GM13976 (cell line): Measurements from ENCODE around the gene TECR.

Source experiments
- DNase-seq: peaks from one replicate; pipeline ENCODE4 v3.0.0; 2012; ENCODE audit warnings: low spot score
- in situ Hi-C: fragments of 300-500 bp; cut with MboI; formaldehyde crosslinking; loops from one replicate; pipeline ENCODE4 v1.12.0; 2022; ENCODE audit warnings: low sequenced_read_pairs, mixed read lengths, inconsistent platforms; ENCODE audit not compliant: unreplicated experiment
- TF ChIP-seq, protein P1 (sequence below): IDR thresholded peaks from 2 replicates; pipeline ENCODE4 v1.5.1; 2012; ENCODE audit warnings: borderline replicate concordance, mild to moderate bottlenecking; ENCODE audit not compliant: insufficient read depth; ENCODE audit errors: extremely low read depth, missing control alignments, control extremely low read depth

The TECR gene

GRCh38 chr19:14561249-14561648 is 31.9 kb downstream of the TECR start:
- TF ChIP-seq, protein P1, sequence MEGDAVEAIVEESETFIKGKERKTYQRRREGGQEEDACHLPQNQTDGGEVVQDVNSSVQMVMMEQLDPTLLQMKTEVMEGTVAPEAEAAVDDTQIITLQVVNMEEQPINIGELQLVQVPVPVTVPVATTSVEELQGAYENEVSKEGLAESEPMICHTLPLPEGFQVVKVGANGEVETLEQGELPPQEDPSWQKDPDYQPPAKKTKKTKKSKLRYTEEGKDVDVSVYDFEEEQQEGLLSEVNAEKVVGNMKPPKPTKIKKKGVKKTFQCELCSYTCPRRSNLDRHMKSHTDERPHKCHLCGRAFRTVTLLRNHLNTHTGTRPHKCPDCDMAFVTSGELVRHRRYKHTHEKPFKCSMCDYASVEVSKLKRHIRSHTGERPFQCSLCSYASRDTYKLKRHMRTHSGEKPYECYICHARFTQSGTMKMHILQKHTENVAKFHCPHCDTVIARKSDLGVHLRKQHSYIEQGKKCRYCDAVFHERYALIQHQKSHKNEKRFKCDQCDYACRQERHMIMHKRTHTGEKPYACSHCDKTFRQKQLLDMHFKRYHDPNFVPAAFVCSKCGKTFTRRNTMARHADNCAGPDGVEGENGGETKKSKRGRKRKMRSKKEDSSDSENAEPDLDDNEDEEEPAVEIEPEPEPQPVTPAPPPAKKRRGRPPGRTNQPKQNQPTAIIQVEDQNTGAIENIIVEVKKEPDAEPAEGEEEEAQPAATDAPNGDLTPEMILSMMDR = no peak
- in situ Hi-C loops = loop anchor here (25.0 kb wide), 2 partner anchors 326 to 551 kb away; partner anchors contain the start of genes OR7A17 and SYDE1
- peak; percentile 7 for DNase-seq

- DNase-seq = peak; percentile 73
- in situ Hi-C loops = loop anchor here (25.0 kb wide), 2 partner anchors 325 to 550 kb away; partner anchors contain the start of genes OR7A17 and SYDE1
- TF ChIP-seq, protein P1 = no peak
These were observed 32.5 kb downstream of the TECR start for GRCh38 chr19:14561847-14562351.

DNA sequence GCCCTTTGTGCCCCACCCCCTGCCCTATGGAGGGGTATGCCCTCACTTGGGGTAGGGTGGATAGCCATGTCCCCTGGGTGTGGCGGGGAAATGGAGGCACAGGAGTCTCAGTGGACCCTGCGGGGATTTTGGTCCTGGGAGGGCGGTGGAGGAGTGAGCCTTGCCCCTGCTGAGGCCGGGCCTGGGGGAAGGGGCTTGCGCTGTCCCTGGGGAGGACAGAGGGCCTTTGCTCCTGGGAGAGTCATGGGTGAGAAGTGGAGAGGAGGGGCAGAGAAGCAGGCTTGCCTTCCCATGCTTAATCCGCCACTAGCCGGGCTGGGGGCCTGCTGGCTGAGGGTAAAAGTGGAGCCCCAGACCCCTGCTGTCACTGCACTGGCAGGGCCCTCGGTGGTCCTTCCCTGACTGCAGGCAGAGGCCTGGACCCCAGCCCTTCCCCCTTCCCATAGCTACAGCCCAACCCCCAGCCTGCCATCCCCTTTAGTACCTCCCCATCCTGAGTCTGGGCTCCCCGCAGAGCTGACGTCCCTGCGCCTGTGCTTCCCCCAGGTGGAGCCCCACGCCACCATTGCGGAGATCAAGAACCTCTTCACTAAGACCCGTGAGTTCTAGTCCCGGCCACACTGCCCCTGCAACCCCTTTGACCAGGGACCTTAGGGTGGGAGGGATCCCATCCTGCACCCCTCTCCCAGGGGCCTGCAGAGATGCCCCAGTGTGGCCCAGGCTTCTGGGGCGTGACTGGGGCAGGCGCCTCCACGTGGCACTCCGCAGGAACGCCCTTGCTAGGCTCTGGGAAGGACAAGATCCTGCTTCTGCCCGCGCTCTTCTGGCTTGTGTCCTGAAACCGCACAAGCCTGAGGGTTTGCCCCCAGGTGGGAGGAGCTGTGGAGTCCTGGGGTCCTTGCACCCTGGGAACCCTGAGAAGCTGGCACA is 33.5 kb downstream of the TECR start:
- in situ Hi-C loops = loop anchor here (25.0 kb wide), 2 partner anchors 324 to 549 kb away; partner anchors contain the start of genes OR7A17 and SYDE1
- peak; percentile 13 for DNase-seq
- TF ChIP-seq, protein P1 = no peak

GRCh38 chr19:14563590-14563926 is 34.2 kb downstream of the TECR start:
- DNase-seq = peak; percentile 5
- TF ChIP-seq, protein P1 = no peak
- in situ Hi-C loops = loop anchor here (25.0 kb wide), 2 partner anchors 324 to 549 kb away; partner anchors contain the start of genes OR7A17 and SYDE1

- TF ChIP-seq, protein P1 = no peak
- in situ Hi-C loops = loop anchor here (25.0 kb wide), 2 partner anchors 323 to 548 kb away; partner anchors contain the start of genes OR7A17 and SYDE1
- DNase-seq = peak; percentile 79
These were observed 34.7 kb downstream of the TECR start for GRCh38 chr19:14563989-14564651.

- peak; percentile 6 for DNase-seq
- in situ Hi-C loops = loop anchor here (25.0 kb wide), 2 partner anchors 323 to 548 kb away; partner anchors contain the start of genes OR7A17 and SYDE1
These were observed 35.4 kb downstream of the TECR start for GRCh38 chr19:14564652-14565297.
